ENCODE measurements around the gene CTSC.
"Not testable (repeated sequence)": the region's sequence is repeated elsewhere in the genome, so short reads cannot be mapped to it uniquely, and the experiment has no call there.

The CTSC gene

GRCh38 chr11:88281317-88281712 is 56.2 kb downstream of the CTSC start:
- peak; percentile 7 for DNase-seq (ENCODE audit: low spot score)

DNA sequence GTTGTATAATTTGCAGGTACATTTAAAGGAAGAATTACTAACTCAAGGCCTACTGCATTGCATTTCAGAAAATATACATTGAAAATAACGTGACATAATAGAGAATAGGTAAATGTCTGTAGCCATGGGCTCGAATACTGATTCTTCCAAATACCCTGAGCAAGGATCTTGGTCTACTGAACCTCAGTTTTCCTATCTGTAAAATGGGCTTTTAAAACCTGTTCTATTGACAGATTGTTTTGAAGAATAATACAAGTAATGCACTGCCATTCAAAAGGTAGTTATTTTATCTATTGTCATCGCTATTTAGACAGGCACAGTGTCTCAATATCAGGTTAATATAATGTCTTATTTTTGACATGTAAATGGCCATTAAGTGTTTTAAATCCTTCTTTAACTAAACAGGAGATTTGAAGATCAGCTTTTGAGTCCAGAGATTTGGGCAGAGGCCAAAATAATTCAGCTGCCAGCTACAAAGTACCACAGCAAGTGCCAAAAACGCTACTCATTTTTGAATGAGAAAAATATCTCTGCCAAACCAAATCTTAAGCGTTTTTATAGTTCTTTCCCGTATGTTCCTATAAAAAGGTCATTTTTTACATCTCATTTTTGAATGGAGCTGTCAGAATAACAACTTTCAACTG is 56.7 kb downstream of the CTSC start:
- no peak for DNase-seq (ENCODE audit: low spot score)

DNA sequence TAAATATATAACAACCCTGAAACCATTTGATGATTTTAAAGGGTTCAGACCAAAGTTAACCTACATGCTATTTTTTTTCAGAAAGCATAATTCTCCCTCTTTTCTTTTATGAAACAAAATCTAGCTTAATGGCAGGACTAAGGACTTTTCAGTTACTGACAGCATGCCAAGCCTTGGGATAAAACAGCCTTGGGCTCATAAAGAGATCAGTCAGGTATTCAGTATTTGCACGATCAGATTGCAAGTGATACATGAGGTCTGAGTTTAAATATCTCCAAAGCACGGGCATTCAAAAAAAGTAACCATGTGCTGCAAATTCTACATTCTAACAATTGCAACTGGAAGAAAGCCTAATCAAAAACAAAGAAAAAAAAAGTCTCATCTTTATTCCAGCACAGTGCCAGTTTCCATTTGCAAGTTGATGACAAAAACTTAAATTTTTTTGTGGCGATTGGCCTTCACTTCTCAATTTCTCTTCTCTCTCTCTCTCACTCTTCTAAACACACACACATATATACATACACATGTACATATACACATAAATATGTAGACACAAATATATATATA is 60.1 kb downstream of the CTSC start:
- DNase-seq (ENCODE audit: low spot score), result no peak

GRCh38 chr11:88275636-88276035 is 61.9 kb downstream of the CTSC start:
- DNase-seq (ENCODE audit: low spot score), result no peak

DNA sequence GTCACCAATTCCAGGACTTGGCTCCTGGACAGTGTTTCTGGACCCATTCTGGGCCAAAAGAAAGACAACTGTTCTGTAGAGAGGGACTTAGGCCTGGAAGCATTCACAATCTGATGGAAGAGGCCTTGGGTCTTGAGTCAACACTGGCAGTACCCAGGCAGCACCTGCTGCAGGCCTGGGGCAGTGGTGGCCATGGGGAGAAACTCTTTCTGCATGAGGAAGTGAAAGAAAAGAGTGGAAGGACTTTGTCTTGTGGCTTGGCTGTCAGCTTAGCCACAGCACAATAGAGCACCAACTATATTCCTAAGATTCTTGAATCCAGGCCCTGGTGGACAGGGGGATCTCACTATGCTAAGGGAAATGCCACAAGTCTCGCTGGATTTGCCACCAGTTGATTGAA is 70.6 kb downstream of the CTSC start:
- DNase-seq (ENCODE audit: low spot score), result no peak

DNA sequence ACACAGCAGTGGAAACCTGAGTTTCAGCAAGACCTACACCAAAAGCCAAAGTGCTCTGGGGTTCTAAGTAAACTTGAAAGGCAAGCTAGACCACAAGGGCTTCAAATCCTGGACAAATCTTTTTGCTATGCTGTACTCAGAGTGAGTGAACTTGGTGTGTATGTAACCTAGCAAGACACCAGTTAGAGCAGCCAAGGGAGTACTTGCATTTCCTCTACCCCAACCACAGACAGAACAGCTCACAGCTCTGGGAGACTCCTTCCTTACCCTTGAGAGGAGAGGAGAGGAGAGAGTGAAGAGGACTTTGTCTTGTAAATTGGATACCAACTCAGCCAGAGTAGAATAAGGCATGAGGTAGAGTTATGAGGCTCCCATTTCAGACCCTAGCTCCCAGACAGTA is 71.4 kb downstream of the CTSC start:
- no peak for DNase-seq (ENCODE audit: low spot score)

DNA sequence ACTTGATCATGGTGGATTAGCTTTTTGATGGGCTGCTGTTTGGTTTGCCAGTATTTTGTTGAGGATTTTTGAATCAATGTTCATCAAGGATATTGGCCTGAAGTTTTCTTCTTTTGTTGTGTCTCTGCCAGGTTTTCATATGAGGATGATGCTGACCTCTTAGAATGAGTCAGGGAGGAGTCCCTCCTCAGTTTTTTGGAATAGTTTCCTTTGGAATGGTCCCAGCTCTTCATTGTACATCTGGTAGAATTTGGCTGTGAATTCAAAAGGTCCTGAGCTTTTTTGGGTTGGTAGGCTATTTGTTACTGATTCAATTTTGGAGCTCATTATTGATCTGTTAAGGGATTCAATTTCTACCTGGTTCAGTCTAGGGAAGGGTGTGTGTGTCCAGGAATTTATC is 78.1 kb downstream of the CTSC start:
- no peak for DNase-seq (ENCODE audit: low spot score)

DNA sequence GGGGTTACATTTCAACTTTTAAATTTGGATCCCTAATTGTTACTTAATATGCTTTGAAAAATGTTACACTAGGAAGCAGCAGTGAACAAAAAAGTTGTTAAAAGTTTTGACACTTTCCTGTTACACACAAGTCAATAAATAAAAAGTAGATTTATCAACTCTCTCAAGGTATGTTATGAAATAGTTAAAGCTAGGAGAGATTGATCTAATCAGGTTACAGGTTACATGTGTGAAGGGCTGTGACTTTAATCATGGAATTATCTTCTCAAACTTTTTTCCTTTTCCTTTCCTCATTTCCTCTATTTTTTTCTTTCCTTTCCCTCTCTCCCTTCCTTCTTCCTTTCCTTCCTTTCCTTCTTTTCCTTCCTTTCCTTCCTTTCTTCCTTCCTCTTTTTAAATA is 85.3 kb downstream of the CTSC start:
- no peak for DNase-seq (ENCODE audit: low spot score)

DNA sequence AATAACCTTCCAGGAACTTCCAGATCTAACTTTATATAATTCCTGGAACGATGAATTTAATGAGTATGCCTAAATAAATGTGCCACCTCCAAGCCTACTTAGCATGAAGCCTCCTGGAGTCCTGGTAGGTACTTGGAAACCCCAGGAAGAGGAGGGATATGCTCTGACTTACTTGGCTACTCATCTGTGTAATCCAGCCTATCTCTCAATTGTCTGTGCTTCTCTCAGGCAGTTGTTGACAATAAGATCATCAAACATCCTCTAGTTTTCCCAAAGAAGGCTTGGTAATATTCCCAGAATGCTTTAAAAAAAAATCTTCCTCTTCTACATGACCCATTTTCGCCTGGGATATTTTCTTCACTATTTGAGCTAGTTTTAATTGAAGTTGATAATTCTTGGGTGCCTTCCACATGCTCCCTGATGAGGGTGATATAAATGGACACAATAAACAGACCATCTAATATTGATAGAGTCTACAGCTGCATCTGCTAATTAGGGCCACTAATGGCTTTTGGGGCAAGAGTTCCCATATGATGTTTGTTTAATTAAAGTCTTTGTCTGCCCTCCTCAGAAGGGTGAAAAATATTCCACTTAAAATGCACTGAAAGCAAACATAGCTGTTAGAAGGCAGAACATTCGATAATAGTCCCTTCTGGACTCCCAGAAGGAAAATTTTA is 86.8 kb downstream of the CTSC start:
- no peak for DNase-seq (ENCODE audit: low spot score)

DNA sequence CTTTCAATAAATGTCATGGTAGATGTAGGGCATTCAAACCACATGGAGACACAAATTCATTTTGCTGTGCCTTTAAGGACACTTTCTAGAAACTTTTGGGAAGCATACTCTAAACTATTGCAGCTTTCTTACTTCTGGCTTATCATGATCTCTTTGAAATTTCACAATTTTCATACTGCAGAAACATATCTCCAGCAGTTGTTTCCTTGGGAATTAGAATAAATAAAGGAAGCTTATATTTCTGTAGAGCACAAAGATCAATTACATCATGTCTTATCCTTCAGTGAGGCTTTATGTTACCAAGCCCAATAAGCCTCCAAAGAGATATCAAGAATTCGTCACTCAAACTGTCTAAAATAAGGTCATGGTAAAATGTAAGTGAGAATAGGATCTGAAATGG is 87.8 kb downstream of the CTSC start:
- no peak for DNase-seq (ENCODE audit: low spot score)

GRCh38 chr11:88246696-88247095 is 90.8 kb downstream of the CTSC start:
- DNase-seq (ENCODE audit: low spot score), result peak; percentile 73

DNA sequence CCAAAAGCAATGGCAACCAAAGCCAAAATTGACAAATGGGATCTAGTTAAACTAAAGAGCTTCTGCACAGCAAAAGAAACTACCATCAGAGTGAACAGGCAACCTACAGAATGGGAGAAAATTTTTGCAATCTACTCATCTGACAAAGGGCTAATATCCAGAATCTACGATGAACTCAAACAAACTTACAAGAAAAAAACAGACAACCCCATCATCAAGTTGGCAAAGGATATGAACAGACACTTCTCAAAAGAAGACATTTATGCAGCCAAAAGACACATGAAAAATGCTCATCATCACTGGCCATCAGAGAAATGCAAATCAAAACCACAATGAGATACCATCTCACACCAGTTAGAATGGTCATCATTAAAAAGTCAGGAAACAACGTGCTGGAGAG is 92.0 kb downstream of the CTSC start:
- DNase-seq (ENCODE audit: low spot score), result not testable (repeated sequence)
